Thyroid gland (tissue), 4 donors: Measurements from ENCODE around the gene DSG4. TPM values are rescaled to one million over a fixed set of nuclear protein-coding genes. Genes with fewer than 3 reads are reported as not detected.

ENCODE experiments used
- DNase-seq, 2 donors: peaks; one replicate each; pipeline ENCODE4 v3.0.0-alpha.2; 2019
- H3K27ac ChIP-seq, 3 donors: fragments of 200-600 bp; sonication (generic); 1 replicate in 2 of 3; 2 replicates in 1 of 3; pipeline ENCODE4 v1.5.1; 2016 to 2019; ENCODE audit warnings: mild to moderate bottlenecking in 1 of 3, moderate library complexity in 1 of 3
- H3K27me3 ChIP-seq: fragments of 200-600 bp; sonication (generic); one replicate; pipeline ENCODE4 v1.5.1; 2019
- H3K36me3 ChIP-seq, 2 donors: fragments of 200-600 bp; sonication (generic); one replicate each; pipeline ENCODE4 v1.5.1; 2016 to 2019
- H3K4me1 ChIP-seq, 2 donors: fragments of 200-600 bp; sonication (generic); one replicate each; pipeline ENCODE4 v1.5.1; 2017 to 2019
- H3K4me3 ChIP-seq, 3 donors: fragments of 200-600 bp; sonication (generic); replicated peaks in 1 of 3; 1 replicate in 2 of 3; 2 replicates in 1 of 3; pipeline ENCODE4 v1.5.1; 2016; ENCODE audit warnings: mild to moderate bottlenecking in 1 of 3
- H3K9me3 ChIP-seq: fragments of 200-600 bp; sonication (generic); one replicate; pipeline ENCODE4 v1.5.1; 2017
- CTCF ChIP-seq, 6 experiments: fragments of 200-600 bp in 3 of 6; fragments of 450-650 bp in 3 of 6; sonication (generic) in 3 of 6; IDR thresholded peaks; one replicate each; pipeline ENCODE4 v1.5.1; 2016 to 2019; ENCODE audit warnings: antibody characterized with exemption in 6 of 6, mild to moderate bottlenecking in 2 of 6, inconsistent platforms in 1 of 6, moderate library complexity in 1 of 6
- POLR2A ChIP-seq, 2 donors: fragments of 450-650 bp; IDR thresholded peaks; one replicate each; pipeline ENCODE4 v1.6.1; 2017; ENCODE audit warnings: antibody characterized with exemption in 2 of 2, mild to moderate bottlenecking in 2 of 2, moderate library complexity in 1 of 2
- WGBS, 2 donors: methylation state at CpG; one replicate each; pipeline ENCODE4 v1.1.5; 2017; 5-methylcytosine and 5-hydroxymethylcytosine counted together
- intact Hi-C: fragments of 100-400 bp; cut with DNase I; formaldehyde crosslinking; loops from one replicate; pipeline ENCODE4 v1.15.1; 2023
- total RNA-seq, 4 donors: library from RNA; depleted of rRNA; stranded (reverse); fragments of >200 nt; gene quantifications; one replicate each; pipeline ENCODE4 v1.2.3, GENCODE V29; 2016

Gene DSG4
- total RNA-seq, 4 donors from 2014 or later = not detected

GRCh38 chr18:31441493-31441892 lies 64.9 kb downstream of the DSG4 start:
- TF ChIP-seq POLR2A (IDR thresholded peaks at IDR 0.05) = no peak
- TF ChIP-seq CTCF (IDR thresholded peaks at IDR 0.05) = no peak
- no peak overlapping the region for H3K27ac ChIP-seq
- 87% methylated on average over 4 of the region's 4 CpGs for WGBS, 2 donors

DNA sequence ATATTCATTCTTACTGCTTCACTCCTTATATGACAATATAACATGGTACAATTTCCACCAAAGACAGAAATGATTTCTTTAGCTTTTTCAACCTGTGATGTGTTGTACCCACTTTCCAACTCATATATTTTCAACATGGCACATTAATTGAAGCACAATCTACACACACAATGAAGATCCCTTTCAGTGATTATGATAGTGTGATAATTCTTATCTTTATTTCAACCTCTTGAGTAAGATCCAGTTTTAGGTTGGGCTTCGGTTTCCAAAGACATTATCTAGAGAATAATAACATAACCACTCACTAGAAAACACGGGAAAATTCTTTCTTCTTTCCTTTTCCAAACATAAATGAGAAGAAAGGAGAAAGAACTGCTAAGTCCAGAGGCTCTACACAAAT lies 67.6 kb downstream of the DSG4 start:
- Histone ChIP-seq H3K9me3 (no peaks in the 10 kb centered on the region), H3K4me1 (no peaks in the 10 kb centered on the region), H3K27me3 (no peaks in the 10 kb centered on the region), H3K27ac (no peak overlapping the region), H3K36me3 (no peaks in the 10 kb centered on the region), H3K4me3 (no peak overlapping the region)
- no peak for TF ChIP-seq CTCF (IDR thresholded peaks at IDR 0.05)
- no peak for TF ChIP-seq POLR2A (IDR thresholded peaks at IDR 0.05)
- no peak for DNase-seq
- intact Hi-C loops = no loop called here
- WGBS, 2 donors = 55 to 67% methylated on average over 2 of the region's 2 CpGs

More at GRCh38 chr18:31441493-31441892, 64.9 kb downstream of the DSG4 start:
- Histone ChIP-seq H3K36me3 (no peaks in the 10 kb centered on the region), H3K9me3 (no peaks in the 10 kb centered on the region), H3K27me3 (no peaks in the 10 kb centered on the region), H3K4me1 (no peaks in the 10 kb centered on the region), H3K4me3 (no peak overlapping the region)
- intact Hi-C loops = no loop called here
- no peak for DNase-seq

- DNase-seq = no peak
- no peaks in the 10 kb centered on the region for H3K4me1 ChIP-seq
- H3K27ac ChIP-seq = no peak overlapping the region
- intact Hi-C loops = no loop called here
- no peaks in the 10 kb centered on the region for H3K27me3 ChIP-seq
- no peaks in the 10 kb centered on the region for H3K36me3 ChIP-seq
- H3K4me3 ChIP-seq = no peak overlapping the region
- no peaks in the 10 kb centered on the region for H3K9me3 ChIP-seq
- TF ChIP-seq POLR2A (IDR thresholded peaks at IDR 0.05) = no peak
- TF ChIP-seq CTCF (IDR thresholded peaks at IDR 0.05) = no peak
Measured at GRCh38 chr18:31445908-31446307, 69.3 kb downstream of the DSG4 start.

DNA sequence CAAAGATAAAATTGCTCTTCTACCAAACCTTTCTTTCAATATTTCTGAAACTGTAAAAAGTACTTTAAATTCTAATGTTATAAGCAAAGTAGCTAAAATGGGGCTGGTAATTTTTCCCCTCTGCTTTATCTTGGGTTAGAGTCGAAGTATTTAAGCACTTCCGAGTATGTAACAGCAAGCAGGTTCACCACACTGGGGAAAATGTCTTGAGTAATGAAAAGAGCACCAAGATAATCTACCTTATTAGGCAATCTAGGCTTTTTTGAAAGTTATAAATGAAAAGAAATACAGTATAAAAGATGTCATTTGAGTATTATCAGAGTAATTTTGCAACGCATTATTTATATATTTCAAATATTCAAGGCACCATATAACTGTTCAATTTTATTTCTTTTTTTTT lies 70.3 kb downstream of the DSG4 start:
- Histone ChIP-seq H3K4me1 (no peaks in the 10 kb centered on the region), H3K9me3 (no peaks in the 10 kb centered on the region), H3K4me3 (no peak overlapping the region), H3K27ac (no peak overlapping the region), H3K36me3 (no peaks in the 10 kb centered on the region), H3K27me3 (no peaks in the 10 kb centered on the region)
- TF ChIP-seq CTCF (IDR thresholded peaks at IDR 0.05) (no peak), POLR2A (IDR thresholded peaks at IDR 0.05) (no peak)
- 84 to 87% methylated on average over 3 of the region's 3 CpGs for WGBS, 2 donors
- no peak for DNase-seq
- intact Hi-C loops = no loop called here

GRCh38 chr18:31447530-31448191 lies 71.1 kb downstream of the DSG4 start, which contains the start of gene DSG3:
TSS of gene DSG3 (plus strand) at chr18:31447741. CDS start at chr18:31447878, 137 bp downstream.
- DNase-seq = no peak
- H3K4me1 ChIP-seq = no peaks in the 10 kb centered on the region
- H3K9me3 ChIP-seq = no peaks in the 10 kb centered on the region
- intact Hi-C loops = no loop called here
- no peaks in the 10 kb centered on the region for H3K27me3 ChIP-seq
- no peak within 1 kb of the TSS for H3K27ac ChIP-seq
- no peak for TF ChIP-seq CTCF (IDR thresholded peaks at IDR 0.05)
- TF ChIP-seq POLR2A (IDR thresholded peaks at IDR 0.05) = no peak
- no peak within 1 kb of the TSS for H3K4me3 ChIP-seq
- WGBS, 2 donors = 60 to 65% methylated on average over 9 of the region's 9 CpGs
- H3K36me3 ChIP-seq = no peaks in the 10 kb centered on the region
